Adrenal gland (tissue), 5 donors: ENCODE results near the gene AMBRA1.

Source experiments
- CTCF ChIP-seq, 6 experiments: fragments of 450-650 bp in 4 of 6; fragments of 200-600 bp in 2 of 6; sonication (generic) in 1 of 6; IDR thresholded peaks; 1 replicate in 5 of 6; 2 replicates in 1 of 6; pipeline versions ENCODE4 v1.5.1 to v1.8.0; 2016 to 2021; ENCODE audit warnings: antibody characterized with exemption in 6 of 6, mild to moderate bottlenecking in 2 of 6, moderate library complexity in 1 of 6
- POLR2A ChIP-seq, 2 donors: fragments of 450-650 bp; IDR thresholded peaks; one replicate each; pipeline ENCODE4 v1.6.1; 2017; ENCODE audit warnings: antibody characterized with exemption in 2 of 2, mild to moderate bottlenecking in 2 of 2, moderate library complexity in 1 of 2
- donor health status: DM: no; HTN: no; CAD: no.

GRCh38 chr11:46564459-46564858 is 29.4 kb downstream of the AMBRA1 start:
- TF ChIP-seq CTCF (IDR thresholded peaks at IDR 0.05): no peak
- TF ChIP-seq POLR2A (IDR thresholded peaks at IDR 0.05): no peak
